ENCODE results near the gene USP6NL. TPM values are rescaled to one million over a fixed set of nuclear protein-coding genes. Genes with fewer than 3 reads are reported as not detected.

Gene USP6NL
- total RNA-seq, 2 experiments from 2014 or later, result 2.3 to 2.7 TPM

DNA sequence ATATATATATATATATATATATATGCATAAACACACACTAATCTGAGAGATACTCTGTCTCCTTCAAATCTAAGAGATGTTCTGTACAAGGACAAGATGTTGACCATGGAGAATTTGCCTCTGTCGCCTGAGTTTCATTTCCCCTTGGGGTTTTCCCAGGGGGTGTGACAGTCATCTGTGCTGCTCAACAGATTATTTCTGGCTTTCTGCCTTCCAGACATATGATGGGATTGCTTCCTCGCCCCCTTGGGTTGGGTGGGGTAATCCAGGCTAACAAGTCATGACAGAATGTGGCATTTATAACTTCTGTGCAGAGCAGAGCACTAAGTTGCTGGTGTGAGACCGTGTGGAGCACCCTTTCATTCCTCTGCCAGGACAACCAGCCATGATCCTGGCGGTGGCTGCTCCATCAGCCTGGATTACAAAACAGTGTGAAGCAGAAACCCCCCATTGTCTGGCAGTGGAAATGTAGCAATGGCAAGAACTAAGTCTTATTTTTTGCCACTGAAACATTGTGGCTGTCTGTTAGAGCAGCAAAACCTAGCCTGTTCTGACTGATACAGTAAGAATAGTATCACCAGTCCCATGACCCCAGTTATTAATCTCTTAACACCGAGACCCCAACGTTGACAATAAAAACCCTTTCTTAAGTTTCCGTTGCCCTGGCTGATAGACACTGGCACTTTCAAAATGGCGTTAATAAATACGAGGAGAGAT is 13.7 kb upstream of the USP6NL start:
- CTCF ChIA-PET, result no interaction called here
- POLR2A ChIA-PET, result no interaction called here

DNA sequence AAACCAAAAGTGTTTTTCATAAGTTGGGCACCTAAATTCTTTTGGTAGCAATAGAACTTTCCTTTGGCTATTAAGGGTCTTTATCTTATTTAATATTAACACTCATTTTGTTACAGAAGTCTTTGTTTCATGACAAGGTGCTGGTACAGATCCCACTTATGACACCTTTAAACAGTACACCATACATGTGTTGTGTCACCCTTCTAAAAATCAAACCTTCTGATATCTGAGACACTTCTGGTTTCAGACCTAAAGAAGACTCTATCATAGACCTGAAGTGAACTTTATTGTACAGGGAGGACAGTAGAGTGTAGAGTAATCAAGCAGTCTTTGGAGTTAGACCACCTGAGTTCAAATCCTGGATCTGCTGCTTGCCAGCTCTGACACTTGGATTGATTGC is 5.8 kb upstream of the USP6NL start:
- POLR2A ChIA-PET, result no interaction called here
- CTCF ChIA-PET, result no interaction called here

- POLR2A ChIA-PET, result no interaction called here
Measured at GRCh38 chr10:11616021-11616420, 4.6 kb upstream of the USP6NL start.

DNA sequence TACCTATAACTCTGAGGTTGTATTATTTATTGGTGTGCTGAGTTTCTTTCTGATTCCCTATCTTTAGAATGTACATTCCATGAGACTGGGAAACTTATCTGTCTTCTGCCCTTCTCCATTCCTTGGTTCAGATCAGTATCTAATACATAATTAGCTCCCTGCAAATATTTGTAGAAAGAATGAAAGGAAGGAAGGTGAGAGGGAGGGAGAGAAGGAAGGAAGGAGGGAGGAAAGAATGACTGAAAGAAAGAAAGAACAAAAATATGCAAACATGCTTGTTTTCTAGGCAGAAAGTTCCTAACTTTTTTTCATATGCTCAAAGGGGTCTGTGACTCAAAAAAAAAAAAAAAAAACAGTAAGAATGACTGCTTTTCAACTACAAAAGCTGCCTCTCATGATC is 3.9 kb upstream of the USP6NL start:
- POLR2A ChIA-PET, result no interaction called here
- CTCF ChIA-PET, result interaction anchor here (0.9 kb wide), 1 partner anchor 100 kb away, joined by 3 read pairs; no protein-coding TSS in a partner anchor

More at GRCh38 chr10:11616021-11616420, 4.6 kb upstream of the USP6NL start:
- CTCF ChIA-PET, result interaction anchor here (0.9 kb wide), 1 partner anchor 101 kb away, joined by 3 read pairs; no protein-coding TSS in a partner anchor

GRCh38 chr10:11612021-11613001 is 861 bp upstream of the USP6NL start:
- POLR2A ChIA-PET, result interaction anchor here (0.7 kb wide), 1 partner anchor 60 kb away, joined by 3 read pairs; no protein-coding TSS in a partner anchor
- CTCF ChIA-PET, result interaction anchor here (0.6 kb wide), 2 partner anchors 45 to 510 kb away, joined by 3 read pairs; no protein-coding TSS in a partner anchor

- CTCF ChIA-PET, result no interaction called here
- POLR2A ChIA-PET, result no interaction called here
Measured at GRCh38 chr10:11610826-11611247, 613 bp downstream of the USP6NL start.

- POLR2A ChIA-PET, result no interaction called here
Measured at GRCh38 chr10:11610166-11610825, 1.2 kb downstream of the USP6NL start.

DNA sequence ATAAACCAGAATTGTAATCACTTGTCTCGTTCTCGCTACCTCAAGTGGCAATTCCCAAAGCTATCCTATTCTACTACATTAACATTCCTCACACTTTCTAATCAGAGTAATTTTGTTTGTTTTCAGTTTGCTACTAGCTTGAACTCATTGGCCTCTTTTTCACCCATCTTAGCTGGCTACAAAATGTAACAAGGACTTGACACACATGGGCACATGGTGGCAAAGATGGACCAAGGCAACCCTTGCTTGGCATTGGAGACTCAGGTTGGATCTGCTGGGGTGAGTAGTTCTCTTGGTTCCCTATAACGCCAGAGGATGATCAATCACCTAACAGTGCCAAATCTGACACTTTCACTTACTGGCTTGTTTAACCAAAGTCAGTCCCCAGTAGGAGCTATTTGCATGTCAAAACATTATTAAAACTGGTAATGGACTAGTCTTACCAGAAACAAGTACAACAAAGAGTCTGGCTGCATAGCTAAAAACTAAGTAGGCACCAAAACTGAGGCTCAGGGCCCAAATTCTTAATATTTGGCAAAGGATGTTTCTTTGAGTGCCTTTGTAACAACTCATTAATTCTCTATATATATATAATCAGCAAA is 1.9 kb downstream of the USP6NL start:
- ChIA-PET POLR2A (no interaction called here), CTCF (no interaction called here)

More at GRCh38 chr10:11610166-11610825, 1.2 kb downstream of the USP6NL start:
- CTCF ChIA-PET, result no interaction called here

DNA sequence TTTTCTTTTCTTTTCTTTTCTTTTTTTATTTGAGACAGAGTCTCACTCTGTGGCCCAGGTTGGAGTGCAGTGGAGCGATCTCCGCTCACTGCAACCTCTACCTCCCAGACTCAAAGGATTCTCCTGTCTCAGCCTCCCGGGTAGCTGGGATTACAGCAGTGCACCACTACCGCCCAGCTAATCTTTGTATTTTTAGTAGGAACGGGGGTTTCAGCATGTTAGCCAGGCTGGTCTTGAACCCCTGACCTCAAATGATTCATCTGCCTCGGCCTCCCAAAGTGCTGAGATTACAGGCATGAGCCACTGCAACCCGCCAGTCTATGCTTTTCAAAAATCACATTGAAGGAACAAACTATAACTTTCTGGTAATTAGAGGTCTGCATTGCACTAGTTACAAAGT is 2.4 kb downstream of the USP6NL start:
- CTCF ChIA-PET, result no interaction called here
- POLR2A ChIA-PET, result no interaction called here

DNA sequence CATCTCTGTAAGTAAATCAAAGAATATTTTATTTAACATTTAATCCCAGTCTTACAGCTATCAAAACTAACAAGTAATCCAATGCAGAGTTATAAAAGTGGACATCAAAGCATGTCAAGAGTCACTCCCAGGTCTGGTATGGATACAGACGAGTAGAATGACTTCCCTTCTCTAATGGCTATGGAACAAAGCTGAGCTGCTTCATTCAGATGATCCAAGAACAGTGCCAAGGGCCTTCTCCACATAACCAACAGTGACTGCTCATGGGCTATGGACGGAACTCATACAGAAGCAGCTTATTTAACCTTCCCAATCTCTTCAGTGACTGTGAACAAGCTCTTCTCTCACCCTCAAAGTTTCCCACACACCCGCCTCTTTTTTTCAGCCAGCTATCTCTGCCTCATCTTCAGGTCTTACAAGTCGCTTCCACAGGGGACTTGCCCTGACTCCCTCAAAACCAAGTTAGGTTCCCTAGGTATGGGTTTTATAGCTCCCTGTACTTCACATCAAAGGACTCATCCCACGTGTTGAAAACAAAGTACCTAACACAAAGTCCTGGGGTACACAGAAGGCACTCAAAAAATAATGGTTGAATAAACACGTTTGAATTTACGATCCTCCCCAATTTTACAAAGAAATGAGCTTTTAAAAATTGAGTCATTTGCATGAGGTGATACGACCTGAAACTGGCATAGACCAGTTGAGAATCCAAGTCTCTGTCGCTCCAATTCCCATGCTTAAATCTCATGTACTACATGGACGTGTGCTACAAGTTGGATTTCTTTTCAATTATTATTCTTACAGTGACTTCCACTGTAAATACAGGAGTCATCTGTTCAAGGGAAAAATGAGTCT is 3.1 kb downstream of the USP6NL start:
- ChIA-PET POLR2A (no interaction called here), CTCF (no interaction called here)

DNA sequence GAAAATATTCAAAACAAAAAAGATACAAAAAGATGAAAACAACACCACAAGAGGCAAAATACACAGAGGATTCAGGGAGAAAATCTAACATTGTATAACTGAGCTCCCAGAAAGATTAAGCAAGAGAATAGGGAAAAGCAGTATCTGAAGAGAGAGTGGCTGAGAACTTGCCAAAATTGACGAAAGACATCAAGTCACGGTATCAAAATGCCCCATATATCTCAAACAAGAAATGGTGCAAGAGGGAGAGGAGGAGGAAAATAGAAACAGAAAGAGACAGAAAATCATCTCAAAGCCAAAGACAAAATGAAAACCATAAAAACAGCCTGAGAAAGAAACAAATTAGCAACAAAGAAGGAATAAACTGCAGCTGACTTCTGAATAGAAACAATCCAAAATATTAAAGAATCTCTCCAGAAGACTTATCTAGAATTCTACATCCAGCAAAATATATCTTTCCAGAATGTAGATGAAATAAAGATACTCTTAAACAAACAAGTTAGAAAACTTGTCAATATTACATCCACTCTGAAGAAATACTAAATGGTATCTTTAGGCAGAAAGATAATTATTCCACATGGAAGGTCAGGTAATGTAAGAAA is 5.5 kb downstream of the USP6NL start:
- CTCF ChIA-PET, result no interaction called here
- POLR2A ChIA-PET, result no interaction called here

GRCh38 chr10:11604865-11605650 is 6.4 kb downstream of the USP6NL start:
- POLR2A ChIA-PET, result no interaction called here
- CTCF ChIA-PET, result no interaction called here

DNA sequence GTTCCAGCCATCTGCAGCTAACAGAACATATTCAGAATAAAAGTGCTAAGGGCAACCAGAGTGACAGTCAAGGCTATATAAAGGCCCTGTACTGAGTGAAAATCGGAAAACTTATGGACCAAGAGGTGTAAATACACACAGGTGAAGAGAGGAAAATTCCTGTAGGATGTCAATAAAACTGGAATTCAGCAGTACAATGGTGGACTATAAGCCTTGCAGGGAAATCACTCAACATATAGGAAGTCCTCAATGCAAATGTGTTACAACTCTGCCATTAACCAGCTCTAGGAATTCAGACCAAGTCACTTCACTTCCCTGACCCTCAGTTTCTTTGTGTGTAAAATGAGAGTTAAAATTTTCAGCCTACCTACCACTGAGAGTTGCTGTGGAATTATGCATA is 7.7 kb downstream of the USP6NL start:
- CTCF ChIA-PET, result no interaction called here
- POLR2A ChIA-PET, result no interaction called here

- ChIA-PET POLR2A (no interaction called here), CTCF (no interaction called here)
Measured at GRCh38 chr10:11602919-11603523, 8.4 kb downstream of the USP6NL start.

DNA sequence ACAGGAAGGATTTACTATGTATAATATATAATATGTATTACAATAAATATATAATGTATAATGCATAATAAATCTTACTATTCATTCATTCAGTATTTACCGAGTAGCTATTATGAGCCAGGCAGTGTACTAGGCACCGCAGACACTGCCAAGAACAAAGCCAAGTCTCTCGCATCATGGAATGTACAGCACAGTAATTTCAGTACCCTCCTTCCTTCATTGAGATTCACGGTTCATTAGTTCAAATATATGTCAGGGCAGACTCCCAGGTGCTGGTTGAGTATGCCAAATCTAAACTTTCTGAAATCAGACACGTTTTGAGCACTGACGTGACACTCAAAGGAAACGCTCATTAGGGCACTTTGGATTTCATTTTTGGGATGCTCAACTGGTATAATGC is 9.1 kb downstream of the USP6NL start:
- POLR2A ChIA-PET, result no interaction called here
- CTCF ChIA-PET, result no interaction called here

GRCh38 chr10:11601670-11602069 is 9.8 kb downstream of the USP6NL start:
- CTCF ChIA-PET, result no interaction called here

DNA sequence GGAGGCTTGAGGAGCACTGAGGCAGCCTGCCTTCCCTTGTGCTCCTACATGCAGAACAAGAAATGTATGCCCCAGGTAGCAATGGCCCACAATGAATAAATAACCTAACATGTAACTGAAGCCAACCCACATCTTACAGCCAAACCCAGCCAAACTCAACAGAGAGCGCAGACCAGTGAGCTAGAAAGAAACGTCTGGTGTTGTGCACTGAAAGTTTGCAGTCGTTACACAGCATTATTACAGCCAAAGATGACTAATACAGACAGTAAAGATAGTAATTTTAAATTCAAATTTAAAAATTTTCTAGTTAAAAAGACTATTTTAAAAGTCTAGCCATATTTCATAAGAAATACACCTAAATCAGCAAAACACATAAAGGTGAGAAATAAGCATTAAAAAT is 11.2 kb downstream of the USP6NL start:
- CTCF ChIA-PET, result no interaction called here
- POLR2A ChIA-PET, result no interaction called here

More at GRCh38 chr10:11601670-11602069, 9.8 kb downstream of the USP6NL start:
- POLR2A ChIA-PET, result no interaction called here

Data from activated CD8-positive, alpha-beta memory T cell treated with anti-CD3 and anti-CD28 coated beads for 36 hours (primary cell).